GM06990 (cell line): ENCODE measurements around the gene SLC25A19.

Source experiments
- DNase-seq: peaks from one replicate; pipeline ENCODE4 v3.0.0-alpha.2; 2011; ENCODE audit not compliant: insufficient read length; ENCODE audit errors: extremely low read depth
- H3K27me3 ChIP-seq: replicated peaks from 2 replicates; pipeline ENCODE4 v1.6.0; 2011; ENCODE audit warnings: low read length; ENCODE audit not compliant: control insufficient read depth, insufficient read depth
- H3K36me3 ChIP-seq: 2 replicates; pipeline ENCODE4 v1.5.1; 2011; ENCODE audit warnings: low read length; ENCODE audit not compliant: control insufficient read depth, insufficient read depth
- H3K4me3 ChIP-seq: replicated peaks from 2 replicates; pipeline ENCODE4 v1.5.1; 2011; ENCODE audit warnings: low read depth, mild to moderate bottlenecking, control low read depth, low read length
- CTCF ChIP-seq: IDR thresholded peaks from 2 replicates; pipeline ENCODE4 v1.5.1; 2011; ENCODE audit warnings: low read length, control low read depth, mild to moderate bottlenecking, inconsistent platforms; ENCODE audit not compliant: insufficient read depth, poor library complexity, severe bottlenecking

The SLC25A19 gene

GRCh38 chr17:75319904-75320691 is 30.9 kb upstream of the SLC25A19 start:
- Histone ChIP-seq H3K36me3 (peaks cover 14% of the 10 kb centered on the region), H3K27me3 (no peaks in the 10 kb centered on the region), H3K4me3 (peak overlapping the region; percentile 27)
- TF ChIP-seq CTCF: no peak
- DNase-seq: peak; percentile 75

GRCh38 chr17:75318615-75319222 is 29.5 kb upstream of the SLC25A19 start:
- Histone ChIP-seq H3K27me3 (no peaks in the 10 kb centered on the region), H3K4me3 (no peak overlapping the region), H3K36me3 (peaks cover 14% of the 10 kb centered on the region)
- DNase-seq: no peak
- TF ChIP-seq CTCF: no peak

- no peak for DNase-seq
- Histone ChIP-seq H3K27me3 (no peaks in the 10 kb centered on the region), H3K36me3 (peaks cover 14% of the 10 kb centered on the region), H3K4me3 (no peak overlapping the region)
- no peak for TF ChIP-seq CTCF
Observed at GRCh38 chr17:75318211-75318610, 29.0 kb upstream of the SLC25A19 start.

GRCh38 chr17:75317671-75318070 is 28.4 kb upstream of the SLC25A19 start:
- H3K4me3 ChIP-seq: no peak overlapping the region
- peaks cover 14% of the 10 kb centered on the region for H3K36me3 ChIP-seq
- no peaks in the 10 kb centered on the region for H3K27me3 ChIP-seq
- no peak for DNase-seq
- no peak for TF ChIP-seq CTCF

- DNase-seq: no peak
- H3K27me3 ChIP-seq: no peaks in the 10 kb centered on the region
- H3K4me3 ChIP-seq: no peak overlapping the region
- TF ChIP-seq CTCF: no peak
- peaks cover 8% of the 10 kb centered on the region for H3K36me3 ChIP-seq
Observed at GRCh38 chr17:75316253-75316652, 27.0 kb upstream of the SLC25A19 start.
